ENCODE data around the gene EVA1C.
"Not testable (repeated sequence)": the region's sequence is repeated elsewhere in the genome, so short reads cannot be mapped to it uniquely, and the experiment has no call there.

Gene EVA1C

DNA sequence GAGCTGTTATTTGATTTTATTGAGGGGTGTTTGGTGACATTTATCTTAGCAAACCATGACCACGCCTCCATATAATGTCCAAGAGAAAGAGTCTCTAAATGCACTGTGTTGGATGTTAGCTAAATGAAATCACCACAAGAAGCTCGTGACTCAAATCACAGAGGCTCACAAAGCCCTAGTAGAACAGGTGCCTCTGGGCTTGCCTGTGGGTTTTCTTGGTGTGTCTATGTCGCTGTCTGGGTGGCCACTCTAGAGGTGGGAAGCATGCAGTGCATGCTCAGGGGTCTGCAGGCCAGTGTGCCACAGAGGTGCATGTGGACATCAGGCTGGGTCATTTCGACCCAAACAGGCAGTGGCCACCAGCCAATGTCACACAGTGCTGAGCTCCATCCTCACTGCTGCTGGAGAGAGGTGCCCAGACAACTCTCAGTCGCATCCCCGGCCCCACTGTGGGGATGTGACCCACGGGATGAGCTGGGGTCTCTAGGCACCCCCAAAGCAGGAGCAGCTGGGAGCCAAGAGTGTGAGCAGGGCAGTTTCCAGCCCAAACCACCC is 94.0 kb downstream of the EVA1C start:
- DNase-seq: not testable (repeated sequence)

DNA sequence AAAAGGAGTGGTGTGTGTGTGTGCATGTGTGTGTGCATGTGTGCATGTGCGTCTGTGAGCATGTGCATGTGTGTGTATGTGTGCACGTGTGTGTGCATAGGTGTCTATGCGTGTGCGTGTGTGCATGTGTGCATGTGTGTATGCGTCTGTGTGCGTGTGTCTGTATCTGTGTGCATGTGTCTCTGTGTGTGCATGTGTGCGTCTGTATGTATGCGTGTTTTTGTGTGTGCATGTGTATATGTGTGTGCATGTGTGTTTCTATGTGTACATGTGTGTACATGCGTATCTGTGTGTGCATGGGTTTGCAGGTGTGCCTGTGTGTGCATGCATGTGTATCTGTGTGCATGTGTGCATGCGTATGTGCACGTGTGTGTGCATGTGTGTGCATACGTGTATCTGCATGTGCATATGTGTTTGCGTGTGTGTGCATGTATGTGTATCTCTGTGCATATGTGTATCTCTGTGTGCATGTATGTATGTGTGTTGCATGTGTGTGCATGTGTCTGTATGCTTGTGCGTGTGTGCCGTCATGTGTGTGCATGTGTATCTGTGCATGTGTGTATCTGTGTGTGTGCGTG is 94.9 kb downstream of the EVA1C start:
- DNase-seq: no peak

DNA sequence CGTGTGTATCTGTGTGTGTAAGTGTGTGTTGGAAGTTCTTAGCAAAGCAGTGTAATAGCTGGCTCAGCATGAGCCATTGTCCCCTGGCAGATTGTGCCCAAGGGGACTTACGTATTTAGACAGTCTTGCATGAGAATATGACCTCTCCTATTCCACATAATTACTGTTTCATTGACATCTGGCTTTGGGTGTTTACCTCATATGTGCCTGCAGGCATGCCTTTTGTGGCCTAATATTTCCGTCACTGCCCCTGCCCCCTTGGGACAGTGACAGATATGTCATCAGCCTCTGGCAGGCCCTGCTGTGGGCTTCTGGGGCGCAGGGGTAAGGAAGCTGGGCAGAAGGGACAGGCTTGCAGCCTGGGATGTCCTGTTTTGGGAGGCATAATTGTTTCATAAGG is 95.5 kb downstream of the EVA1C start:
- DNase-seq: not testable (repeated sequence)

GRCh38 chr21:32508558-32508957 is 96.1 kb downstream of the EVA1C start:
- no peak for DNase-seq

DNA sequence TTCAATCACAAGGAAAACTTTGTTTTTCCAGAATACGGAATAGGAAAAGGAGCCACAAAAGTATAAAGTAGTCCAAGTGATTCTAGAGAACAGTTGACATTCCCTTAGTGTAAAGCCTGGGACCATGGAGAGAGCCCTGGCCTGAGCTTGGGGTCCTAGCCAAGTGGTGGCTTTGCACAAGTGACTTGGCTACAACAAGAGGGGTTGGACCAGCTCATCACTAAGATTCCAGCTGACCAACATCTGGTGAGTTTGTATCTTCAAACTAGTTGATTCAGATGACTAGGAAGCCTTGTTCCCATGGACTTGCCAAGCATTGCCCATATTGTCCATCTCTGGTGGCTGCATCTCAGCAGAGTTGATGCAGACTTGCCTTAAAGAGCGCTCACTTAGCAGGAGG is 96.5 kb downstream of the EVA1C start:
- DNase-seq: not testable (repeated sequence)

- no peak for DNase-seq
Measured at GRCh38 chr21:32514275-32515055, 102.0 kb downstream of the EVA1C start.

DNA sequence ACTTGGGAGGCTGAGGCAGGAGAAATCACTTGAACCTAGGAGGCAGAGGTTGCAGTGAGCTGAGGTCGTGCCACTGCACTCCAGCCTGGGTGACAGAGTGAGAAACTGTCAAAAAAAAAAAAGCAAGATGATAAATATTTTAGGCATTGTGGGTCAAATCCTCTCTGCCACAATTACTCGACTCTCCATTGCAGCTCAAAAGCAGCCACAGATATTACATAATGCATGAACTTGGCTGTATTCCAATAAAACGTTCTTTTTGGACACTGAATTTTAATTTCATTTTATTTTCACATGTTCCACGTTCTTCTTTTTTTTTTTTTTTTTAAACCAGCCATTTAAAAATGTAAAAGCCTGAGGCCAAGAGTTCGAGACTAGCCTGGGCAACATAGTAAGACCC is 103.4 kb downstream of the EVA1C start:
- DNase-seq: no peak

GRCh38 chr21:32516756-32517649 is 104.5 kb downstream of the EVA1C start:
- DNase-seq: no peak

DNA sequence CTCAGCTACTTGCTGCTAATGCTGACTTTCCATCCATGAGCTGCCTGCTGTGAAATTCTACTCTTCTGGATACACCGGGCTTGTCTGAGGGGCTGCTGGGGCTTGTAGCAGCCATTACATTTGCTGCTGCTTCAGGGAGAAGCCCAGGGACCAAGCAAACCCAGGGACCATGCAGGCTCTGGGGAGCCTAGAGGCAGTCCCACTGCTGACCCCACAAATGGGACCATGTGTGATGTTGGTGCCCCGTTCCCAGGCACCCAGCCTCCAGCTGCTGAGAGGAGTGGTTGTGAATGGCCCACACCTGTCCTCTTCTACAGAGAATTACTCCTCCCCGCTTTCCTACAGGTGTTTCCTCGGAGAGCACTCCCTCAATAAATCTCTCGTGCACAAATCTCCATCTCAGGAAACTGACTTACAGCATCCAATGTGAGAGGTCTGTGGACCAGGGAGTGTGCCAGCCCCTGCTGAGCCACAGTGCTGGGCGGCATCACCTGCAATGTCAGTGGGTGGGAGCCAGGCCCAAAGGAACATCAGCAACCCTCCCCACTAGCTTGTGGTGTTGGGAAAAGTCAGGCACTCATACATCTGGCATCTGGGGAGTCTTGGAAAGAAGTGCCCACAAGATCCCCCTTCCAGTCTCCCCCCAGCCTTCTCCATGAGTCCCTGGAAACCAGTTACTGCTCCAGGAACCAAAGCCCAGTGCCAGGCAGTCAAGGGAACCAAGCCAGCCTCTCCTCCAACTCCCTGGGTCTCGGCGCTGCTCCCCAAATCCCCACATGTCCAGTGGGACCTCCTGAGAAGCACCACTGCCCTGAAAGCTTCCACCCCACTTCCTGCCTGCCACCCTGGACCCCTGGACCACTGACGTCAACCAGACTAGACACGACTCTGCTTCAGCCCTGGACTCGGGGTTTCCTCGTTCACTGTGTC is 107.7 kb downstream of the EVA1C start:
- no peak for DNase-seq

DNA sequence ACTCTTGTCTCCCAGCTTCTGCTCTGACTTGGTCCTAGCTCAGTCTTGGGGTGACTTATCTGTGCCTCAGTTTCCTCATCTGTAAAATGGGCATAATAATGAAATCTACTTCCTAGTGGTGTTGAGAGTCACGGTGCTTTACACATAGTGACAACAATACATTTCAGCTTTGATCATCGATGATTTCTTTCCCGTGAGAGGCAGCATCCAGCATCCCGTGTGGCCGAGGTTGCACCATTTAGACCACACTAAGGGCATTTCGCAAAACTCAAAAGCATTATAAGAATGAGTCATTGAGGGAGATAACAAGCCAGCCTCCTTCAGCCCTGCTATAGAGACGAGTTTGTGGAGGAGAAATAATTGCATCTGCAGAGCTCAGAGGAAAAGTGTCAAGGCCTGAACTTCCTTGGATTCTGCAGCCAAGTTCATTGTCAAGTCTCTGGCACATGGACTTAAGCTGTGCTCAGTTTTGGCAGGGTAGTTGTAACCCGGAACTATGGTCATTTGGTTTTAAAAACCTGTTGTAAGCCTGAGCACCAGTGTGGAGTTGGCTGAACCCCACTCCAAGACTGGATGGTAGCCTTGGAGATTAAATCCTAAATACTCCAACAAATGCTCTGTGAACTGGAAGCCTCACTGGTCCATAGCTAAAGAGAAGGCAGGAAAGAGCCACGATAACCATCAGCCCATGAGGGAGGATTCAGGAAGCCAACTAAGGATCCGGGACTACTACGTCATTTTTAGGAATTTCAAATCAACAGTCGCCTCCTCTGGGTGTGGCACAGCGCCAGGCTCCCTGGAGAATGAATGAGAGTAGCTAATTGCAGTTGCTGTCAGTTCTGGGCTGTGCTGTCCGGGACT is 108.6 kb downstream of the EVA1C start:
- DNase-seq: no peak

DNA sequence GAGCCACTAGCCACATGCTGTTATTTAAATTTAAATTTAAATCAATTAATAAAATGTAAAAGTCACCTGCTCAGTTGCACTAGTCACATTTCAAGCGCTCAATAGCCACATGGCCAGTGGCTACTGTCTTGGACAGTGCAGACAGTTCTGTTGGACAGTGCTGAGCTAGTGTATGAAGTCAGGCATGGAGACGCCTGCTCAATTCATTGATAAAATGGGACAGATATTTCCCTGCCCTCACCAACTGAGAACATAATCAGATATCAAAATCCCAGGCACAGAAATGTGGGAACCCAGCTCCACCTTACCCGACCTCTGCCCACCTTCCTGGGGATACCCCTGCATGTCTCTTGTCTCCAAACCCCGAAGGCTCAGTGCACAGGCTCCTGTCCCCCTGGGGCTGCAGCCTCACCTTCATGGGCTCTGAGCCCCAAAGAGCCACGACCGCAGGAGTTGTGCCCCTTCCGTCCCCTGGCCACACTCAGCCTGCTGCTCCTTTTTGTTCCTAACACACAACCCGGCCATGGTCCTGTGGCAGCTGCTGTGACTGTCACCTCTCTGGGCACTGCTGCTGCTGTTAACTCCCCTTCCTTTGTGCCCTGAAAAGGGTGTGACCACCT is 109.3 kb downstream of the EVA1C start:
- DNase-seq: no peak

DNA sequence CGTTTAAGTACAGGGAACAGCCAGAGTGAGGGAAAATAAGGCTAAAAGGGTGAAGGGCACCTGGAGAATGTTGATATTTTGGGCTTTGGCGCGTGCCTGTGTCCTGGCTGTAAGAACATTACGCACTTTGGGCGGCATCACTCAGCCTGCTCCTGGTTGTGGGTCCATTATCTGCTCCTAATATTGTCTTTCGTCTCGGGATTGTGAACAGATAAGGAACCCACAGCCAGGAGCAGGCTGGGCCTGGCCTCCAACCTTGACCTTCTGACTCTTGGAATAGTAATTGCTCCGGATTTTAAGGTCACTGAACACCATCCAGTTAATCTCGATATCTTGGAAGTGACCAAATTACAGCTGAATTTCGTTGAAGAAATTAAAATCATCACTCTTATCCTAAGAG is 111.0 kb downstream of the EVA1C start:
- DNase-seq: no peak

- no peak for DNase-seq
Measured at GRCh38 chr21:32523988-32524719, 111.6 kb downstream of the EVA1C start.

- no peak for DNase-seq
Measured at GRCh38 chr21:32525282-32525681, 112.8 kb downstream of the EVA1C start.

- no peak for DNase-seq
Measured at GRCh38 chr21:32529679-32530078, 117.2 kb downstream of the EVA1C start.

DNA sequence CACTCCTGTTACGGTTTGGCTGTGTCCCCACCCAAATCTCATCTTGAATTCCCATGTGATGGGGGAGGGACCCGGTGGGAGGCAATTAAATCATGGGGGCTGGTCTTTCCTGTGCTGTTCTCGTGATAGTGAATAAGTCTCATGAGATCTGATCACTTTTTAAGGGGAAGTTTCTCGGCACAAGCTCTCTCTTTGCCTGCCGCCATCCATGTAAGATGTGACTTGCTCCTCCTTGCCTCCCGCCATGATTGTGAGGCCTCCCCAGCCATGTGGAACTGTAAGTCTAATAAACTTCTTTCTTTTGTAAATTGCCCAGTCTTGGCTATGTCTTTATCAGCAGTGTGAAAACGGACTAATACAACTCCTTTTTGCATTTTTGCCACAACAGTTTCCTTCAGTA is 118.3 kb downstream of the EVA1C start:
- DNase-seq: not testable (repeated sequence)

DNA sequence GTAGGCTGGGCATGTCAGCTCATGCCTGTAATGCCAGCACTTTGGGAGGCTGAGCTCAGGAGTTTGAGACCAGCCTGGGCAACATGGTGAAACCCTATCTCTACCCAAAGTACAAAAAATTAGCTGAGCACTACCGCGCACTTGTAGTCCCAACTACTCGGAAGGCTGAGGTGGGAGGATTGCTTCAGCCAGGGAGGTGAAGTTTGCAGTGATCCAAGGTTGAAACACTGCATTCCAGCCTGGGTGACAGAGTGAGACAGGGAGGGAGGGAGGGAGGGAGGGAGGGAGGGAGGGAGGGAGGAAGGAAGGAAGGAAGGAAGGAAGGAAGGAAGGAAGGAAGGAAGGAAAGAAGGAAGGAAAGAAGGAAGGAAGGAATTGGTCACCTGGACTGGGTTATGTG is 119.1 kb downstream of the EVA1C start:
- not testable (repeated sequence) for DNase-seq

GRCh38 chr21:32532636-32533035 is 120.1 kb downstream of the EVA1C start:
- DNase-seq: no peak

GRCh38 chr21:32533053-32533452 is 120.5 kb downstream of the EVA1C start:
- no peak for DNase-seq

DNA sequence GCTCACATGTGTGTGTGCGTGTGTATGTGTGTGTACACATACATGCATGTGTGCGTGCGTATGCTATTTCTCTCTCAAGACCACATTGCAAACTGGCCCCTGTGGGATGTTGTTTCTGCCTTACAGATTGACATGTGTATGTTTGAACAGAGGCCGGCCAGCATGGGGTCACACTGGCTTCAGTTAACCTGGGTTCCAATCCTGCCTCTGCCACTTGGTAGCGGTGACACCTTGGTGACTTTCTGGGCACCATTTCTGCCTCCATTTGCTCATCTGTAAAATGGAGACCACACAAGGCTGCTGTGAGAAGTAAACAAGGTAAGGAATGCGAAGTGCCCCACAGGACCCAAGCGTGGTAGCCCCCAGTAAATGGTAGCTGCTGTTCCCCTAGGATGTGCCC is 121.1 kb downstream of the EVA1C start:
- DNase-seq: no peak
